Measurements from ENCODE around the gene GSG1L2.

The GSG1L2 gene

GRCh38 chr17:9824797-9825338 is 3.0 kb upstream of the GSG1L2 start:
- no peak for DNase-seq (ENCODE audit: low read depth)

GRCh38 chr17:9824094-9824493 is 2.2 kb upstream of the GSG1L2 start:
- no peak for DNase-seq (ENCODE audit: low read depth)

- DNase-seq (ENCODE audit: low read depth), result no peak
These were observed 1.4 kb downstream of the GSG1L2 start for GRCh38 chr17:9820448-9820847.

GRCh38 chr17:9818760-9819159 is 3.1 kb downstream of the GSG1L2 start:
- DNase-seq (ENCODE audit: low read depth), result no peak

- DNase-seq (ENCODE audit: low read depth), result no peak
These were observed 4.8 kb downstream of the GSG1L2 start for GRCh38 chr17:9817086-9817485.

- DNase-seq (ENCODE audit: low read depth), result no peak
These were observed 5.4 kb downstream of the GSG1L2 start for GRCh38 chr17:9816472-9816871.

GRCh38 chr17:9814337-9814945 is 7.4 kb downstream of the GSG1L2 start:
- DNase-seq (ENCODE audit: low read depth), result no peak

- DNase-seq (ENCODE audit: low read depth), result no peak
These were observed 8.7 kb downstream of the GSG1L2 start for GRCh38 chr17:9813166-9813565.

GRCh38 chr17:9811537-9811936 is 10.3 kb downstream of the GSG1L2 start:
- DNase-seq (ENCODE audit: low read depth), result no peak

GRCh38 chr17:9811086-9811485 is 10.8 kb downstream of the GSG1L2 start:
- no peak for DNase-seq (ENCODE audit: low read depth)

GRCh38 chr17:9810100-9810949 is 11.6 kb downstream of the GSG1L2 start:
- no peak for DNase-seq (ENCODE audit: low read depth)

- DNase-seq (ENCODE audit: low read depth), result no peak
These were observed 12.5 kb downstream of the GSG1L2 start for GRCh38 chr17:9809409-9809808.

GRCh38 chr17:9806699-9807098 is 15.2 kb downstream of the GSG1L2 start:
- no peak for DNase-seq (ENCODE audit: low read depth)

GRCh38 chr17:9805769-9806168 is 16.1 kb downstream of the GSG1L2 start:
- DNase-seq (ENCODE audit: low read depth), result no peak

GRCh38 chr17:9802697-9803096 is 19.2 kb downstream of the GSG1L2 start:
- no peak for DNase-seq (ENCODE audit: low read depth)

GRCh38 chr17:9802294-9802693 is 19.6 kb downstream of the GSG1L2 start:
- DNase-seq (ENCODE audit: low read depth), result no peak

- no peak for DNase-seq (ENCODE audit: low read depth)
These were observed 20.4 kb downstream of the GSG1L2 start for GRCh38 chr17:9801505-9801904.

GRCh38 chr17:9798724-9799123 is 23.2 kb downstream of the GSG1L2 start:
- no peak for DNase-seq (ENCODE audit: low read depth)

- DNase-seq (ENCODE audit: low read depth), result no peak
These were observed 23.9 kb downstream of the GSG1L2 start for GRCh38 chr17:9798008-9798407.

GRCh38 chr17:9792181-9792840 is 29.6 kb downstream of the GSG1L2 start:
- no peak for DNase-seq (ENCODE audit: low read depth)

GRCh38 chr17:9790889-9791876 is 30.7 kb downstream of the GSG1L2 start, which contains the start of gene DHRS7C:
Gene DHRS7C, minus strand, starts transcription at chr17:9791592. Its CDS starts 308 bp downstream, at chr17:9791284.
- DNase-seq (ENCODE audit: low read depth), result no peak
